B cell (primary cell): ENCODE results near the gene CXADR. TPM values are rescaled to one million over a fixed set of nuclear protein-coding genes. Genes with fewer than 3 reads are reported as not detected.

Source experiments
- ATAC-seq: fragments of 200-7000 bp; cut with Tn5 transposase; one replicate; pipeline ENCODE4 v1.10.0; 2021; ENCODE audit warnings: low read depth, mild to moderate bottlenecking, moderate number of reproducible peaks, moderate library complexity
- CTCF ChIA-PET: fragments of 350-600 bp; sonication (Branson Sonifier 250); formaldehyde crosslinking; loops from one replicate; lab custom pipeline; 2021; ENCODE audit warnings: antibody characterized with exemption, inconsistent platforms; lab: Charles Lee
- POLR2A ChIA-PET: fragments of 350-600 bp; sonication (Branson Sonifier 250); formaldehyde crosslinking; loops from one replicate; lab custom pipeline; 2021; ENCODE audit warnings: antibody characterized with exemption; lab: Charles Lee
- DNase-seq: peaks from one replicate; pipeline ENCODE4 v3.0.0; 2013
- H2AFZ ChIP-seq: 2 replicates; pipeline ENCODE4 v1.6.1; 2012; ENCODE audit warnings: mild to moderate bottlenecking, low read depth, low read length; ENCODE audit not compliant: insufficient read depth, poor library complexity, severe bottlenecking
- H3K27ac ChIP-seq, 2 donors: 1 replicate in 1 of 2; 2 replicates in 1 of 2; pipeline ENCODE4 v1.5.1; 2012 to 2013; ENCODE audit warnings: low read length in 2 of 2, mild to moderate bottlenecking in 2 of 2, moderate library complexity in 1 of 2
- H3K27me3 ChIP-seq, 4 experiments: fragments of 200-600 bp in 1 of 4; sonication (generic) in 1 of 4; replicated peaks in 1 of 4; 1 replicate in 2 of 4; 2 replicates in 2 of 4; pipeline versions ENCODE4 v1.6.1 to v1.7.0; 2013 to 2016; ENCODE audit warnings: low read length in 3 of 4, mild to moderate bottlenecking in 2 of 4, mixed read lengths in 1 of 4, moderate library complexity in 1 of 4; ENCODE audit not compliant: insufficient read depth in 4 of 4, control insufficient read depth in 3 of 4; ENCODE audit errors: control extremely low read depth in 1 of 4
- H3K36me3 ChIP-seq, 2 experiments: replicated peaks in 1 of 2; 1 replicate in 1 of 2; 2 replicates in 1 of 2; pipeline versions ENCODE4 v1.6.1 to v1.7.1; 2013; ENCODE audit warnings: low read length in 1 of 2; ENCODE audit not compliant: insufficient read depth in 2 of 2, control insufficient read depth in 1 of 2; ENCODE audit errors: control extremely low read depth in 1 of 2, extremely low read depth in 1 of 2
- H3K4me1 ChIP-seq, 2 donors: fragments of 200-600 bp in 1 of 2; sonication (generic) in 1 of 2; 1 replicate in 1 of 2; 2 replicates in 1 of 2; pipeline versions ENCODE4 v1.5.1 to v1.6.1; 2013 to 2017; ENCODE audit warnings: low read length in 2 of 2; ENCODE audit not compliant: control insufficient read depth in 2 of 2, insufficient read depth in 2 of 2
- H3K4me2 ChIP-seq: replicated peaks from 2 replicates; pipeline ENCODE3; 2012; ENCODE audit warnings: mild to moderate bottlenecking, low read depth, low read length; ENCODE audit not compliant: poor library complexity, severe bottlenecking
- H3K4me3 ChIP-seq, 5 experiments: fragments of 200-600 bp in 1 of 5; sonication (generic) in 1 of 5; 1 replicate in 3 of 5; 2 replicates in 2 of 5; pipeline versions ENCODE4 v1.5.1 to v1.7.0; 2011 to 2016; ENCODE audit warnings: low read length in 4 of 5, mild to moderate bottlenecking in 4 of 5, low read depth in 2 of 5, control low read depth in 1 of 5, moderate library complexity in 1 of 5; ENCODE audit not compliant: insufficient read depth in 1 of 5; ENCODE audit errors: control extremely low read depth in 1 of 5, extremely low read depth in 1 of 5
- H3K79me2 ChIP-seq: fragments of 200-600 bp; sonication (generic); one replicate; pipeline ENCODE4 v1.6.0; 2016; ENCODE audit warnings: low read length; ENCODE audit not compliant: control insufficient read depth, insufficient read depth
- H3K9ac ChIP-seq: fragments of 200-600 bp; sonication (generic); 2 replicates; pipeline ENCODE4 v1.6.1; 2017; ENCODE audit warnings: mild to moderate bottlenecking, low read length, moderate library complexity
- H3K9me3 ChIP-seq, 3 donors: one replicate each; pipeline versions ENCODE4 v1.6.1 to v1.7.1; 2013; ENCODE audit warnings: low read length in 2 of 3; ENCODE audit not compliant: control insufficient read depth in 2 of 3, insufficient read depth in 1 of 3; ENCODE audit errors: control extremely low read depth in 1 of 3
- H4K20me1 ChIP-seq: 2 replicates; pipeline ENCODE4 v1.6.0; 2012; ENCODE audit warnings: mild to moderate bottlenecking, low read length; ENCODE audit not compliant: insufficient read depth, control insufficient read depth, poor library complexity, severe bottlenecking
- H3K27ac Mint-ChIP-seq: one replicate; pipeline ENCODE4 v1.8.0; 2021; ENCODE audit warnings: mixed read lengths
- H3K27me3 Mint-ChIP-seq: one replicate; pipeline ENCODE4 v1.8.0; 2021; ENCODE audit warnings: mixed read lengths
- H3K4me1 Mint-ChIP-seq: one replicate; pipeline ENCODE4 v1.8.0; 2021; ENCODE audit warnings: mixed read lengths
- H3K4me3 Mint-ChIP-seq: one replicate; pipeline ENCODE4 v1.8.0; 2021; ENCODE audit warnings: mixed read lengths
- H3K9me3 Mint-ChIP-seq: one replicate; pipeline ENCODE4 v1.8.0; 2022; ENCODE audit warnings: mixed read lengths; ENCODE audit not compliant: insufficient read depth
- CTCF ChIP-seq: fragments of 200-600 bp; IDR thresholded peaks from one replicate; pipeline ENCODE4 v1.8.0; 2022; ENCODE audit warnings: antibody characterized with exemption, mild to moderate bottlenecking
- EZH2 ChIP-seq: IDR thresholded peaks from 2 replicates; pipeline ENCODE4 v1.6.1; 2012; ENCODE audit warnings: borderline replicate concordance, low read depth, mild to moderate bottlenecking, moderate library complexity, low read length; ENCODE audit not compliant: insufficient read depth, poor library complexity, severe bottlenecking
- WGBS: methylation state at CpG from one replicate; pipeline ENCODE4 v1.1.5; 2013; ENCODE audit warnings: missing lambda C conversion rate; ENCODE audit not compliant: insufficient coverage; 5-methylcytosine and 5-hydroxymethylcytosine counted together
- intact Hi-C: fragments of 100-400 bp; cut with micrococcal nuclease; formaldehyde crosslinking; loops from one replicate; pipeline ENCODE4 v1.10.0; 2022
- polyA plus RNA-seq: library from polyadenylated mRNA; depleted of rRNA; stranded (reverse); fragments of >200 nt; gene quantifications from 2 replicates; pipeline ENCODE4 v1.2.3, GENCODE V29; 2012
- total RNA-seq, 2 donors: library from RNA; stranded (reverse); fragments of 120-200 nt in 1 of 2; gene quantifications; 1 replicate in 1 of 2; 2 replicates in 1 of 2; pipeline versions ENCODE4 v1.2.3 to v1.2.4, GENCODE V29; 2013 to 2022

Gene CXADR
- total and polyA plus RNA-seq, 2 donors (not counting 1 experiment from before 2014, with no cell fraction given) = not detected

- no peak overlapping the region for H3K4me3 Mint-ChIP-seq
These were observed 46.7 kb upstream of the CXADR start for GRCh38 chr21:17466166-17466565.

GRCh38 chr21:17467392-17467791, 45.5 kb upstream of the CXADR start:
- H3K27ac ChIP-seq = no peak overlapping the region
- no peak for ATAC-seq
- intact Hi-C loops = no loop called here
- H3K4me3 ChIP-seq = no peak overlapping the region
- no peaks in the 10 kb centered on the region for H4K20me1 ChIP-seq
- H3K9me3 Mint-ChIP-seq = peaks cover 2% of the 10 kb centered on the region
- no peaks in the 10 kb centered on the region for H3K27me3 ChIP-seq
- H3K9ac ChIP-seq = no peak overlapping the region
- TF ChIP-seq CTCF = no peak
- no peak for TF ChIP-seq EZH2
- no peaks in the 10 kb centered on the region for H3K4me1 ChIP-seq
- no peaks in the 10 kb centered on the region for H3K79me2 ChIP-seq
- no peak overlapping the region for H3K4me3 Mint-ChIP-seq
- WGBS = 75% methylated on average over 1 of the region's 4 CpGs
- H3K9me3 ChIP-seq = no peaks in the 10 kb centered on the region
- CTCF ChIA-PET = interaction anchor here (0.7 kb wide), 1 partner anchor 1386 kb away, joined by 3 read pairs; no protein-coding TSS in a partner anchor
- H3K4me1 Mint-ChIP-seq = no peaks in the 10 kb centered on the region
- DNase-seq = no peak
- no peak overlapping the region for H3K4me2 ChIP-seq
- POLR2A ChIA-PET = no interaction called here
- no peak overlapping the region for H2AFZ ChIP-seq
- H3K27ac Mint-ChIP-seq = no peak overlapping the region
- no peaks in the 10 kb centered on the region for H3K36me3 ChIP-seq
- H3K27me3 Mint-ChIP-seq = no peaks in the 10 kb centered on the region

More at GRCh38 chr21:17466166-17466565, 46.7 kb upstream of the CXADR start:
- H3K27me3 ChIP-seq = no peaks in the 10 kb centered on the region
- no peaks in the 10 kb centered on the region for H3K4me1 ChIP-seq
- no peaks in the 10 kb centered on the region for H3K36me3 ChIP-seq
- WGBS = 88% methylated on average over 1 of the region's 1 CpG
- TF ChIP-seq CTCF (no peak), EZH2 (no peak)
- H3K4me3 ChIP-seq = no peak overlapping the region
- intact Hi-C loops = no loop called here
- no peaks in the 10 kb centered on the region for H3K79me2 ChIP-seq
- H3K9ac ChIP-seq = no peak overlapping the region
- POLR2A ChIA-PET = no interaction called here
- H3K4me2 ChIP-seq = no peak overlapping the region
- ATAC-seq (no peak), DNase-seq (no peak)
- H3K4me1 Mint-ChIP-seq = no peaks in the 10 kb centered on the region
- no peak overlapping the region for H3K27ac ChIP-seq
- CTCF ChIA-PET = no interaction called here
- H4K20me1 ChIP-seq = no peaks in the 10 kb centered on the region
- no peaks in the 10 kb centered on the region for H3K9me3 ChIP-seq
- H2AFZ ChIP-seq = no peak overlapping the region
- peaks cover 2% of the 10 kb centered on the region for H3K9me3 Mint-ChIP-seq
- H3K27ac Mint-ChIP-seq = no peak overlapping the region
- no peaks in the 10 kb centered on the region for H3K27me3 Mint-ChIP-seq
